ENCODE measurements around the gene TEX11.
"Not testable (repeated sequence)": the region's sequence is repeated elsewhere in the genome, so short reads cannot be mapped to it uniquely, and the experiment has no call there.

TEX11 gene

GRCh38 chrX:70907900-70908299 is 611 bp downstream of the TEX11 start:
- ChIA-PET CTCF (no interaction called here), POLR2A (no interaction called here)
- DNase-seq (ENCODE audit: low read depth, low spot score): no peak
- no peak overlapping the region for H3K4me3 ChIP-seq (ENCODE audit: low read depth, low read length)
- TF ChIP-seq CTCF (IDR thresholded peaks at IDR 0.05; ENCODE audit: insufficient read depth, low read length, missing control alignments): no peak

GRCh38 chrX:70901465-70901864 is 7.0 kb downstream of the TEX11 start:
- H3K4me3 ChIP-seq (ENCODE audit: low read depth, low read length): no peak overlapping the region
- CTCF ChIA-PET: no interaction called here
- POLR2A ChIA-PET: no interaction called here
- no peak for TF ChIP-seq CTCF (IDR thresholded peaks at IDR 0.05; ENCODE audit: insufficient read depth, low read length, missing control alignments)
- DNase-seq (ENCODE audit: low read depth, low spot score): no peak

GRCh38 chrX:70890441-70890840 is 18.1 kb downstream of the TEX11 start:
- DNase-seq (ENCODE audit: low read depth, low spot score); CTCF ChIA-PET; H3K4me3 ChIP-seq (ENCODE audit: low read depth, low read length); POLR2A ChIA-PET: not testable (repeated sequence)

GRCh38 chrX:70878902-70879301 is 29.6 kb downstream of the TEX11 start:
- CTCF ChIA-PET: no interaction called here
- no peak for DNase-seq (ENCODE audit: low read depth, low spot score)

GRCh38 chrX:70852294-70852693 is 56.2 kb downstream of the TEX11 start:
- CTCF ChIA-PET: no interaction called here
- no peak for DNase-seq (ENCODE audit: low read depth, low spot score)
- POLR2A ChIA-PET: no interaction called here
- no peak overlapping the region for H3K4me3 ChIP-seq (ENCODE audit: low read depth, low read length)
- no peak for TF ChIP-seq CTCF (IDR thresholded peaks at IDR 0.05; ENCODE audit: insufficient read depth, low read length, missing control alignments)

More at GRCh38 chrX:70878902-70879301, 29.6 kb downstream of the TEX11 start:
- POLR2A ChIA-PET: no interaction called here
- TF ChIP-seq CTCF (IDR thresholded peaks at IDR 0.05; ENCODE audit: insufficient read depth, low read length, missing control alignments): no peak
- no peak overlapping the region for H3K4me3 ChIP-seq (ENCODE audit: low read depth, low read length)

GRCh38 chrX:70844081-70844480 is 64.4 kb downstream of the TEX11 start:
- POLR2A ChIA-PET; DNase-seq (ENCODE audit: low read depth, low spot score); CTCF ChIA-PET; H3K4me3 ChIP-seq (ENCODE audit: low read depth, low read length): not testable (repeated sequence)

GRCh38 chrX:70843620-70844019 is 64.9 kb downstream of the TEX11 start:
- POLR2A ChIA-PET; DNase-seq (ENCODE audit: low read depth, low spot score); CTCF ChIA-PET; H3K4me3 ChIP-seq (ENCODE audit: low read depth, low read length): not testable (repeated sequence)

- no peak for TF ChIP-seq CTCF (IDR thresholded peaks at IDR 0.05; ENCODE audit: insufficient read depth, low read length, missing control alignments)
- POLR2A ChIA-PET: no interaction called here
- H3K4me3 ChIP-seq (ENCODE audit: low read depth, low read length): no peak overlapping the region
- DNase-seq (ENCODE audit: low read depth, low spot score): no peak
- CTCF ChIA-PET: no interaction called here
Measured at GRCh38 chrX:70834589-70834988, 73.9 kb downstream of the TEX11 start.
